Fibroblast of villous mesenchyme (primary cell): ENCODE results near the gene SERF1A. TPM values are rescaled to one million over a fixed set of nuclear protein-coding genes. Genes with fewer than 3 reads are reported as not detected.
"Not testable (repeated sequence)": the region's sequence is repeated elsewhere in the genome, so short reads cannot be mapped to it uniquely, and the experiment has no call there.

Experiments used
- DNase-seq: peaks from one replicate; pipeline ENCODE4 v3.0.0-alpha.2; 2010; ENCODE audit warnings: low read depth
- H3K4me3 ChIP-seq: 2 replicates; pipeline ENCODE4 v1.5.1; 2011; ENCODE audit warnings: low read depth, mild to moderate bottlenecking, low read length
- small RNA-seq: library from RNA; depleted of rRNA; stranded (forward); fragments of <200 nt; gene quantifications from one replicate; pipeline ENCODE3, GENCODE V24; 2012
- total RNA-seq: library from RNA; depleted of rRNA; stranded (reverse); fragments of >200 nt; gene quantifications from 2 replicates; pipeline ENCODE4 v1.2.3, GENCODE V29; 2012

Gene SERF1A
- 8.7 and 15.5 TPM in 2 replicates for total RNA-seq

GRCh38 chr5:70900533-70901271, at the start of gene SERF1A:
SERF1A (plus strand) TSS chr5:70900669; CDS start chr5:70900870, 201 bp downstream.
- DNase-seq, H3K4me3 ChIP-seq: not testable (repeated sequence)

DNA sequence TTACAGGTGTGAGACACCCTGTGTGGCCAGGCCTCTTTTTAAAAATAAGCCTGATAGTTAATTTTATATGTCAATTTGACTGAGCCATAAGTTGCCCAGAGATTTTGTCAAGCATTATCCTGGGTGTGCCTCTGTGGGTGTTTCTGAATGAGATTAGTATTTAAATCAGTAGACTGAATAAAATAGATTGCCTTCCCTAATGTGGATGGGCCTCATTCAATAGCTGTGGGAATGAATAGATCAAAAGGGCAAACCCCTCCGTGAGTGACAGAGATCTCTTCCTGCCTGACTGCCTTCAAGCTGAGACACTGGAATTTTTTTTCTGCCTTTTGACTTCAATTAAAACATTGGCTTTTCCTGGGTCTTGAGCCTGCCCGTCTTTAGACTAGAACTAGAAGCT, 33.7 kb upstream of the SERF1A start:
- DNase-seq, H3K4me3 ChIP-seq: not testable (repeated sequence)

GRCh38 chr5:70870626-70871025, 29.8 kb upstream of the SERF1A start:
- DNase-seq, H3K4me3 ChIP-seq: not testable (repeated sequence)

- not testable (repeated sequence) for H3K4me3 ChIP-seq, DNase-seq
Measured at GRCh38 chr5:70896076-70896475, 4.4 kb upstream of the SERF1A start.

GRCh38 chr5:70901272-70901571, 753 bp downstream of the SERF1A start:
- DNase-seq, H3K4me3 ChIP-seq: not testable (repeated sequence)

- not testable (repeated sequence) for DNase-seq, H3K4me3 ChIP-seq
Measured at GRCh38 chr5:70906624-70907023, 6.2 kb downstream of the SERF1A start.

DNA sequence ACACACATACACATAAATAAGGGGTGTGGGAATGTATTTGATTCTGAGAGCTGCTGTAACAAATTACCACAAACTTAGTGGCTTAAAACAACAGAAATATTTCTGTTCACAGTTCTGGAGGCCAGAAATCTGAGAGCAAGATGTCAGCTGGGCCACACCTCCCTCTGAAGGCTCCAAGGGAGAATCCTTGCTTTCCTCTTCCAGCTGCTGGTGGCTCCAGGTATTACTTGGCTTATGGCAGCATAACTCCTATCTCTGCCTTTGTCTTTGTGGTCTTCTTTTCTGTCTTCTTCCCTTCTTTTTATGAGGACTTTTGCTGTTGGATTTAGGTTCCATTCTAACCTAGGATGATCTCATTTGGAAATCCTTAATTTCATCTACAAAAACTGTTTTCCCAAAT, 16.4 kb downstream of the SERF1A start:
- H3K4me3 ChIP-seq, DNase-seq: not testable (repeated sequence)

DNA sequence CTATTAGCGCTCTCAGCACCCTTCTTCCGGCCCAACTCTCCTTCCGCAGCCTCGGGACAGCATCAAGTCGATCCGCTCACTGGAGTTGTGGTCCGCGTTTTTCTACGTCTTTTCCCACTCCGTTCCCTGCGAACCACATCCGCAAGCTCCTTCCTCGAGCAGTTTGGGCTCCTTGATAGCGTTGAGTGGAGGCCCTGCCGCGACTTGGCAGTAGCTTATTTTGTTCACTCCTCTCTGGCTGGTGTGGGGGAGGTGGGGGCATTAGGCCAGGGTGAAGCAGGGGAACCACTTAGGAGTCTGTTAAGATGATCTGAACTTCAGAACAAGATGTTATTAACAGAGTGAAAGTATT, 24.7 kb downstream of the SERF1A start:
- not testable (repeated sequence) for H3K4me3 ChIP-seq, DNase-seq

GRCh38 chr5:70931709-70932368, 31.4 kb downstream of the SERF1A start:
- H3K4me3 ChIP-seq, DNase-seq: not testable (repeated sequence)

- not testable (repeated sequence) for DNase-seq
Measured at GRCh38 chr5:70932560-70932959, 32.1 kb downstream of the SERF1A start.

DNA sequence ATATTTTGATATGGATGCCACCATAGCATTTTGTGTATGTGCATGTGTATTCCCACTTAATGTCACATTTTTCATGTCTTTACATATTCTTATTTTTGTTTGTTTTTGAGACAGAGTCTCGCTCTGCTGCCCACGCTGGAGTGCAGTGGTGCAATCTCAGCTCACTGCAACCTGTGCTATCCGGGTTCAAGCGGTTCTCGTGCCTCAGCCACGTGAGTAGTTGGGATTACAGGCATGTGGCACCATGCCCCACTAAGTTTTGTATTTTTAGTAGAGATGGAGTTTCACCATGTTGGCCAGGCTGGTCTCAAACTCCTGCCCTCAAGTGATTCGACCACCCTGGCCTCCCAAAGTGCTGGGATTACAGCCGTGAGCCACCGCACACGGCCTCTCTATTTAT, 52.6 kb downstream of the SERF1A start:
- not testable (repeated sequence) for H3K4me3 ChIP-seq, DNase-seq

More at GRCh38 chr5:70932560-70932959, 32.1 kb downstream of the SERF1A start:
- not testable (repeated sequence) for H3K4me3 ChIP-seq

Small RNA genes lying within 50 kb of the gene (small RNA-seq; reads per million reads assigned to genes)
- not detected for gene CDH12P1

Other genes starting within 250 kb of the SERF1A start
- gene SMN1, start 24.4 kb downstream of the SERF1A start, total RNA-seq: 39.3 and 49.2 TPM in 2 replicates
- 5.6 and 6.4 TPM in 2 replicates for gene NAIP, start 124.7 kb downstream of the SERF1A start, total RNA-seq
- gene GTF2H2, start 167.0 kb downstream of the SERF1A start, total RNA-seq: 27.1 and 40.6 TPM in 2 replicates